NCI-H2081 treated with DMSO at 0.1 percent for 48 hours (cell line): ENCODE measurements around the gene ZNF345.

Experiments
- DNase-seq: peaks from one replicate; lab custom pipeline; 2025; lab: John Stamatoyannopoulos, UW

The ZNF345 gene

DNA sequence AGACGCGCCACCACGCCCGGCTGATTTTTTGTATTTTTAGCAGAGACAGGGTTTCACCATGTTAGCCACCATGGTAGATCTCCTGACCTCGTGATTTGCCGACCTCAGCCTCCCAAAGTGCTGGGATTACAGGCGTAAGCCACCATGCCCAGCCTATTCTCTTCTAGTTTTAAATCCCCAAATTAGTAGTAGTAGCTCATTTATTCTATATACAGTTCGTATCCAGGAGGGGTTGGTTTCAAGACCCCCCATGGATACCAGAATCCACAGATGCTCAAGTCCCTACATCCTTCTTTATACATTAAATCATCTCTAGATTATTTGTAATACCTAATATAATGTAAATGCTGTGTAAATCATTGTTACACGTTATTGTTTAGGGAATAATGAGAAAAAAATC, 67.4 kb downstream of the ZNF345 start:
- no peak for DNase-seq
